Superior temporal gyrus (tissue), 1 donor: ENCODE measurements around the gene TSPAN18.

ENCODE experiments used
- DNase-seq: peaks from one replicate; pipeline ENCODE4 v3.0.0-alpha.2; 2016; ENCODE audit errors: extremely low spot score

TSPAN18 gene

DNA sequence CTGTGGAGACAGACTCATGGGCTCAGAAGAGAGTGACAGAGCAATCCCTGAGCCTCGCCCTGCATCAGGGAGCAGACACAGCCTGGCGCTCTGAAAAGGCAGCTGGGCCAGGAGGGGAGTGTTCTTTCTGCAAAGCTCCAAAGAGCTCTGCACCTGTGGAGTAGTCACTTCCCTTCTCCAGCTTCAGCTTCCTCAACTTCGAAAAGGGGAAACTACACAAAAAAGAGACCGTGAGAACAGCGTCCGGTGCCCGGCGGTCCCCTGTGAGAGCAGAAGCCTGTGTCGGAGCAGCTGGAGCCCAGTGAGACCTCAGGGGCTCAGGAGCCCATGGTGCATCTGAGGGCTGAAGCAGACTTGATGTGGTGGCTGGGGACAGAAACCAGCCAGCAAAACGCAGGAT is 188.9 kb downstream of the TSPAN18 start:
- no peak for DNase-seq

DNA sequence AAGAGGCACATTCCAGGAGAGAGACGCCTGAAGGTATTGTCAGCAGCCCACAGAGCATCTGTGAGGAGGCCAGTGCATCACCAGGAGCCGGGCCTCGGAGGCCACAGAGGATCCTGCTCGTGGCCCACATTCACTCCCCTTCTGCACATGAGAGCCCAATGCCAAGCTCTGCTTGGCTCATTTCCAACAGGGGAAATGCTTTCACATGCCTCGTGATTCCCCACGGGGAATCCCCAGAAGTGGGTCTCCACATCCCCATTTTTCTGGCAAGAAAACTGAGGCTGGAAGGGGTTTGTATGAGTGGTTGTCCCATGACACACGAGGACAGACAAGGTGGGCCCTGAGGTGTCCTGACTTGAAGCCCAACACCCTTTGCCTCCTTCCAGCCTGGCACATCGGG is 189.6 kb downstream of the TSPAN18 start:
- DNase-seq: no peak

DNA sequence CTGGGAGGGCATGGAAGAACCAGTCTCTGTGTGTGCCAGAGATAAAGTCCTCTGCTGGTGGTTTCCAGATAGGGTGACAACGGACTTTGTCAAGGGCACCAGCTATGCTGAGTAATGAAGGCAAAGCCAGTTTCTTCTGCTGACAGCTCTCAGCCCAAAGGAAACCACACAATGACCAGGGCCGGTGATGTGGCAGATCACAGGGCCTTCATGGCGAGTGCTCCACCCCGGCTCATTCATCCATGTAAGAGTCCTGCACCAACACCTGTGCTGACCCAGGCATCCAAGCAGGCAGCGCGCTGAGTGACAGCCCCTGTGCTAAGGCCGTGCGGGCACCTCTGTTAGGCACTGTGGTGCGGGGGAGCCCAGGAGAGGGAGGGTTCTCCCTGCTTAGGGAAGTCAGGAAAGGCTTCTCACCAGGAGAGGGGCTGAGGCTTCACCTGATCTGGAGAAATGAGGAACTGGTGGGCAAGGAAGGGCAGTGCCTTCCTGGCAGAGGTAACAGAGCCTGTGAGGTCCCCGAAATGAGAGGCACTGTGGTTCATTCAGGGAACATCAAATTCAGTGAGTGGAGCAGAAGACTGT is 190.1 kb downstream of the TSPAN18 start:
- DNase-seq: no peak

DNA sequence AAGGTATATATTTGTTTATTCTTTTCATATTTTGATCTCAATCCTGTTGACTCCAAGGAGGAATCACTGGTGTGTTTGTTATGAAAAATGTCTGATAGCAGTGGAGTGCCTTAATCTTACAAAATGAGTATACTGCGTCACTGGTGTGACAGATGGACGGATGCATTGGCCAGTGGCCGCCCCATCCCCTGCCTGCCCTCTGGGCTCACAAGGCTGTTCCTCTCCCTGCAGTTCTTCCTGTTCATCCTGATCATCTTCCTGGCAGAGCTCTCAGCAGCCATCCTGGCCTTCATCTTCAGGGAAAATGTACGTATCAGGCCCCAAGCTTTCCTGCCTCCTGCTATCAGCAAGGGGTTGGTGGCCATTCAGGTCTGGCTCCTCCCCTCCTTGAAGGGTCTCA is 191.0 kb downstream of the TSPAN18 start:
- DNase-seq: no peak

DNA sequence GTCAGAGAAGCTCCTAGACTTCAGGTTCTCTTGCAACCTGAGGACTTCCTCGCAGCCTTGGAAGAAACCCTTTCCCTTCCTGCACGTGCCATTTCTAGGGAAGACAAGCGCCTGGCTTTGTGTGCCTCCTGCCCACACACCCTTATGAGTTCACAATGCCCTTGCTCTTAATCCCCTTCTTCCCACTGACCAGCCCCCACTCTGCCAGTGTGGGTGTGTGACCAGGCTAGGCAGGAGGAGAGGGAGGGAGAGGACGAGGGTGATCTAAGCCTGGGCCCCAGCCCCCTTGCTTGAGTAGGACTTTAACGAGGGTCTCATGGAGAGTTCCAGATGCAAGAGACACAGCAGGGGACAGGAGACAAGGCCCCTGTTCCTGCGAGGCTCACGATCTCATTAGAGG is 193.7 kb downstream of the TSPAN18 start:
- no peak for DNase-seq

DNA sequence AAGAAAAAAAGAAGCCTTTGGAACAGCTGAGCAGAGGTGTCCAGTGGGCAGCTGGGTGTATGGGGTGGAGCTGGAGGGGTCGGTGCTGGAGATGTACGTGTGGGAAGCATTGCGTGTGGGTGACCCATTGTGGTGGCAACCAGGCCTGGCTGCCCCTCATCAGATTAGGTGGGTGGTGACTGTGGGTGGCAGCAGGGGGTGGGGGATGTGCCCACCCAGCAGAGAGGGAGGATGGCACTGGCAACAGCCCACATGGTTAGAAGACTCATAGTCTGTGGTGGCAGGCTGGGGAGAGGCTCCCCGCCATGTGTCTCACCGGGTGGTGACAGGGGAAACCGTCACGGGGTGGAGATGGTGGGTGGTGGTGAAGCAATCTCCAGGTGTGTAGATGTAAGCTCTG is 196.4 kb downstream of the TSPAN18 start:
- DNase-seq: no peak

DNA sequence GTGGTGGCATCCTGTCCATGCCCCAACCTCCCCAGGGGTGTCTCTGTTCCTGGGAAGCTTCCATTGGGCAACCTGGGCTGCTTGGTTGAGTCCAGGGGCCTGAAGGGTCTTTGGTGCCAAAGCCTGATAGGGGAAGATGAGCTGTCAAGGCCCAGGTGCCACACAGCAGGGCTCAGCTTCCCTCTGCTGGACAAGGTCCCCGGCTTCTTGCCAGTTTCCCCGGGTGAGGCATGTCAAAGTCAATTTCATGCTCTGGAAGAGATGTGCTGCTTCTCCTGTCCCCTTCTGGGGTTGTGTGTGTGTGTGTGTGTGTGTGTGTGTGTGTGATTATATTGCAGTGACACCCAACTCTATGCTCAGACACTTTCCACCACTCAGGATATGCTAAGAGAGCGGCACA is 197.0 kb downstream of the TSPAN18 start:
- DNase-seq: no peak

DNA sequence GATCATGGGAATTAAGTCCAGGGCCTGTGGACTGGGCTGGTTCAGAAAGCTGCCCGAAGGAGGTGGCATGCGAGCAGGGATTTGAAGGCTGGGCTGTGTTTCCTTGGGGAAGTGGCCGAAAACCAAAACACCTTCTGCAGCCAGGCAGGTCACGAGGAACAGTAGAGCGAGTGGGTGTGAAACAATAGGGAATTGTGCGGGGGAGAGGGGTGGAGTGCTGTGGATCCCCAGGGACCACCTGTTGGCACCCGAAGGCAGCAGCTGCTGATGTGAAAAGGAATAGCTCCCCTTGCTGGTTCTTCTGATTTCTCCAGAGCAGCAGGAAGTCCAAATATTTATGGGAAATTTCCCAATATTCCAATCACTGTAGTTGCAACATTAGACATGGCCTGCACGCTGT is 199.3 kb downstream of the TSPAN18 start:
- no peak for DNase-seq

DNA sequence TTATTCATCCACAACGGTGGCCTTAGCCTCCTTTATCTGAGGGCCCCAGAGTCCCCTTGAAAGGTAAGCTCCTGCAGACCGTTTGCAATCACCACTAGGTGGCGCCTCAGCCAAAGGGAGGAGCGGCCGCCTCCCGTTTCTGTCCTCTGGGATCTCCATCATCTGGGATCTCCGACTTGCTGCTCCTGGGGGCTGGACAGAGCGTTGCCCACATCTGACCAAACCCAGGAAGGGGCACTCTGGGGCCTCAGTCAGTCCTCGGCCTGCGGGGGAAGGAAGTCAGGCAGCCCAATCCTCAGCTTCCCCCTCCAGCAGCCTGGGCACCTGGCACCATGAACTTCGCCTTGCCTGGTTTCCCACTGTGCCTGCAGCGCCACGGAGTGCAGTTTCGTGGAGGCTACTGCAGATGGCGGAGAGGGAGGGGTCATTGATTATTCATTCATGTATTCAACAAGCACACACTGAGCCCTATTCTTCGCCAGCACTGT is 200.5 kb downstream of the TSPAN18 start:
- DNase-seq: peak; percentile 96

DNA sequence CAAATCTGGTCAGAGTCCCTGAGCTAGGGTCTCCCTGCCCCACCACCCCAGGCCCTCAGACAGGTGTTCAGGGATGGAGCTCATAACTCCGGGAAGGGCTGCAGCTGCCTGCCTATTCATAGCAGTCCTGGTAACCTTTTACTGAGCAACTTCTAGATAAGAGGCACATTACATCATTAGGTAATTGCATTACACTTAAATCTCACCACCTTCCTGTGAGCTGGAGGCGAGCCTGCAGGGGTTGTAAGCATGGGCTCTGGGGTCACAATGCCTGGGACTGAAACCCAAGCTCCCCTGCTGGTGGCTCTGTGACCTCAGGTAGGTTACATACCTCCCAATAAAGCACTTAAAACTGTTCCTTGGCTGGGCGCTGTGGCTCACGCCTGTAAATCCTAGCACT is 201.4 kb downstream of the TSPAN18 start:
- DNase-seq: no peak

DNA sequence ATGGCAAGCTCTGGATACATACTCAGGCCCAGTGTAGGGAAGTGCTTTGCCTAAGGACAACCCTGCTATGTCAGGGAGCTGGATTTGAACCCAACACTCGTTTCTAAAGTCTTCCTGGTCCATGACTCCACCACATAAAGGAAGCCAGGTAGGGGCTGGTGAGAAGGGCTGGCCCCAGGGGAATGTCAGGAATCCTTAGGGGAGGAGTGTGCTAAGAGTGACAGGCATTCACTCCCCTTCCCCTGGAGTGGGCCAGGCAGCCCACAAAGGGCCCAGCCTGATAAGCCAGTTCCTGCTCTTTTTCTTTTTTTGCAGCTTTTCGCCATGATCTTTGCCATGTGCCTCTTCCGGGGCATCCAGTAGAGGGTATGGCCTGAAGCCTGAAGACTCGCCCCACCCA is 202.1 kb downstream of the TSPAN18 start:
- no peak for DNase-seq

DNA sequence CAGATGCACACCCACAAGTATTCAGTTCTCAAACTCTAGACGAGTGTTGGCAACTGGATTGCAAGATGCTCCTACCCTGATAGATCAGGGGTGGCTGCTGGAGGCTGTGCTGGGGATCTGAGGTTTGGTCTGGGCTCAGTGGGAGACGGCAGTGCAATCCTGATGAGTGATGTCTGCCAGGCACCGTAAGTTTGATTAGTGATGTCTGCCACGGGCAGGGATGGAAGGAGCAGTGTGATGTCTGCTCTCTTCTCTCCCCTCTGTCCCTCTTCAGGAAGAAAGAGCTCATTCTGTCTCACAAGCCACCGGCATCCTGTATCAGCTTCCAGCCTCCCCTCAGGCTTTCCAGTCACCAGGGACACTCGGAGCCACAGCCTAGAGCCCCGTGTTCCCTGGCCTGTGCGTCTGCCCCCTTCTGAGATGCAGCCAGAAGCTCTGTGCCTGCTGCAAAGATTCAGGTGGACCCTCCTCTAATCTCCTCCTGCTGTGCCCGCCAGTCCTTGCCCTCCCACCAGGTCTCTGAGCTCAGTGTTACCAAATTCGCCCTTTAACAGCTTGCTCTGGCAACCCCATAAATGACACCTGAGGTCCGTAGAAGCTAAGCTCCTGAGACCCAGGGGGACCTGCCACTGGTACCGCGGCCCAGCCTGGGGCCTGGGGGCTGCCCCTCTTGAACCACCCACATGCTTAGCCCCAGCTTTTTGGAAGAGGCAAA is 204.0 kb downstream of the TSPAN18 start:
- no peak for DNase-seq

DNA sequence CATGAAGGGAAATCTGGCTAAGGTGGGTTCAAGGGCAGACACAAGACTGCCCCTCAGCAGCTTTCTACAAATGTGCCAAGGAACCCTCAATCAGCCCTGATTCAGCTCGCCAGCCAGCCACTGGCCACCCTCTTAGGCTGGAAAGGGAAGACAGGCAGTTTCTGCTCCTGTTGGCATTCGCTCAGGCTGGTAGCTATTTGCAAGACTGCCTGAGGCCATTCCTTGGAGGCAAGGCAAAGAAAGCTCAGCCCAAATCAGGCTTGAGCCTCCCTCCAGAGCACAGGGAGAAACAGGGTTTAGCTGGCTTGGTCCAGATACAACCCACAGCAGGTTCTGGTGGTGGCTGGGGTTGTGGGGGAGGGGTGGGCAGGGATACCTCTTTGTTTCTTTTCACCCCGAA is 204.7 kb downstream of the TSPAN18 start:
- no peak for DNase-seq

DNA sequence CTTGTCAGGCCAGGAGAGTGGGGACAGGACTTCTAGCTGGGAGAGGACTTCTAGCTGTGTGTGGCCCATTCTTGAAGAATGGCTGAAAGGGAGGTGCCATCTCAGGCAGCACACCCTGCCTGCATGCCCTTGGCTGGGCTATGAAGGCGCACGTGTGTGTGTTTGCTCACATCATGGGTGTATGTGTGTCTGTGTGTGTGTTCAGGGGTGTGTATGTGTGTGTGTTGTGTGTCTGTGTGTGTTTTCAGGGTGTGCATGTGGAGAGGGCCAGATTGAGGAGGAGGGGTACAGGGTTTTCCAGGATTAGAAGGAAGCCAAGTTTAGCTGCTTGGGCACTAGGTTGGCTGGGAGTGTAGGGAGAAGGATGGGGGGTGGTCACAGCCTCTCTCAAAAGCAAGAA is 207.3 kb downstream of the TSPAN18 start:
- no peak for DNase-seq

DNA sequence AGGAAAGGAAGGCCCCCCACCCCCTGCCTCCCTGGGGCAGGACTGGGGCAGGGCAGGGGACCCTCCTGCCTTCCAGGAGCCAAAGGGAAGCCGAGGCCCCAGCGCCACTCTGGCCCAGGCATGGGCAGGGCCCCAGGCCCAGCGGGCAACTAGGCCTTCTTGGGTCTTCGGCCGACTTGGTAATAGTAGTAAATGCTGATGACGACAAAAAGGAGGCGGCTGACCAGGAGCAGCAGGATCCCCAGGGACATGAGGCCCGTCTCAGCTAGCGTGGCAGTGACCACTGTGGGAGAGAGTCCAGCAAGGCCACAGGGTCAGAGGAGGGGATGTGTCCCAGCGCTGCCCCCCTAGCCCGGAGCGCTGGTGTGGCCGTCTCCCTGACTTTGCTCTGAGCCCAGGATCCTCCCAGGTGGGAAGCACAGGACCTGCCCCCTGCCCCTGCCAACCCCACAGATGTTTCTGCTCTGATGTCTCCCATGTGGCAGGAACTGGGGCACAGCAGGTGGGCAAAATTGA is 208.0 kb downstream of the TSPAN18 start:
- DNase-seq: no peak

DNA sequence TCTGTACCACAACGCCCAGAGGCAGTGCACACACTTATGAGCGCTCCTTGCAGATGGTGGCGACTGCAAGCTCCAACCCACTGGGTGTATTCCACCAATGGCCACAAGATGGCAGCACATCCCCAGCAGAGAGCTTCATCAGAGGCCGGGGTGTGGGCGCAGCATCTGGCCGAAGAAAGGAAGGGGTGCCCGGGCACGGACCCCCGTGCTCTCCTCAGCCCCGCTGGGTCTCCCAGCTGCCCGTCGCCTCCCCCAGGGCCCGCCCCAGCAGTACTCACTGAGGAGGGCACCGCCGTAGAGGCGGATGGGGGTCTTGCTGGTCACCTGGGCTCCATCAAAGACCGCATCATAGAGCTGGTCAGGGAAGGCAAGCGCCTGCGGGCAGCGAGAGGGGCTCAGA is 209.8 kb downstream of the TSPAN18 start:
- DNase-seq: peak; percentile 86

DNA sequence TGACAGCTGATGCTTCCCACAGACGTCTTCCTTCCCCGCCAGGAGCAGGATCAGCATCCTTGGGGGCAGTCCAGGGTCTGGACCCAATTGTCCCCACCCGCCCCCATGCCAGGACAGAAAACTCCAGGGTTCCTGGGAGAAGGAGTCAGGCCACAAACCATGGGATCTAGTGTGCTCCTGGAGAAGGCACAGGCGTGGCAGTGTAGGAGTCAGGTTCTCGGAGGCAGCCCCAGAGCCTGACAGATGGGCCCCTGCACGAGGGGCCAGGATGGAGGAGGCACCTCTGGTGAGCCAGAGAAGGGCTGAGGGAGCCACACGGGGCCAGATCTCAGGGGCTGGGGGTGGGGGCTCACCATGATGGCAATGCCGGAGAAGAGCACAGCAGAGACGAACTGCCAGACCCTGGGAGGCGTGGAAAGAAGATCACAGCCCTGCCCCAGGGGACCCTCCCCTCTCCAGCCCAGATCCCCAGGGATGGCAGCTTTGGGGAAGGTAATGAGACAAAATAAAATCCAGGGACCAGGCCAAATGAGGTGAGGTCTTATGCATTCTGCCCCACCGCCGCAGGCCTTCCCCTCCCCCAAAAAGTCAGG is 210.3 kb downstream of the TSPAN18 start:
- no peak for DNase-seq

DNA sequence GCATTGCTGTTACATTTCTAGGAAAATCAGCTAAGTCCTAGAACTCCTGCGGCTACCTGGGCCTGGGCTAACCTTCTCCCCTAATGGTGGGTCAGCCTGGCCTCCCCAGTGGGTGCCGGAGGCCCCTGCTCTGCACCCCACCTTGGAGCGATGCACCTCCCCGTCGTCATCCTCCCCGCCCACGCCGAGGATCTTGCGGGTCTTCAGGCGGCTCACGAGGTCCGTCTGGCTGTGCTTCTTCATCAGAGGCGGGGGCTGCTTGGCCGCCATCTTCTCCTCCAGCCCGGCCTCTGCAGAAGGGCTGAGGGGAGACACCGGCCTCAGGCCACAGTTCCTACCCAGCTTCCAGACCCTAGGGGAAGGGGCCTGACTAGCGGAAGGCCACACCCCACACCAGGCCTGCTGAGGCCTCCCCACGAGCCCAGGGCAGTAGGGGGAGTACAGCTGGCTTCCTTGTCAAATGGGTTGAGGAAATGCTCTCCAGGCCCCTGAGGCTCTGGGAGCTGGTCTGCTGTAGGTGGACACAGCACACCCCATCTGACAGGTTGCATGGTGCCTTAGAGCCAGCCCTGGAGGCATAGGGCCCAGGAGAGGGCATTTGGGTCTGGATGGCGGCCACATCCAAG is 211.4 kb downstream of the TSPAN18 start:
- DNase-seq: no peak

DNA sequence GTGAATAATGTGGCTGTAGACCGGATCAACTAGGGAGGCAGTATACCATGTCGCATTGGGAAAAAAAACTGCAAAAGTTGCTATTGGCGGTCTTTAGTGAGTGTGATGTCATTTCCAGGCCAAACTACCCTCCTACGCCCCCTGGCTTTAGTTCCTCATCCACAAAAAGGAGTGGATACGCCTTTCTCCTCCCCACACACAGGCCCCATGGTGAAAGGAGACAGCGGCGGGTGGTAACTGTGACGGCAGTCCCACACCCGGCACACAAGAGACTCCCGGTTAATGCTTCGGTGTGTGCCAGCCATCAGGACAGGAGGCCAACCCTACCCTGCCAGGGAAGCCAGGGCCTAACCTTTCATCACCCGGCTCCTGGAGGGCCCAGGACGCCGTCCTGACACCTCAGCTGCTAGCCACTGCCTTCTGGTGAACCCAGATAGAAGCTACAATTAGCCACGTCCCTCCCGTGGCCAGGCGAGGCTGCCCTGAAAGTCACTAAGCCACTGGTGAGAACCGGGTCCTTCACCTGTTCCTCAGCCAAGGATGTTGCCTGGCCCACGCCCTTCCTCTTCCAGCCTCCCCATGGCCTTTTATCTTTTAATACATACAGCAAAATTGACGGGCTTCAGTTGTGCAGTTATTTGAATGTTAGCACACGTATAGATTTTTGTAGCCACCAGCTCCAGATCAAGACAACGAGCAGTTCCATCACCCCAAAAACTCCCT is 213.1 kb downstream of the TSPAN18 start:
- no peak for DNase-seq

DNA sequence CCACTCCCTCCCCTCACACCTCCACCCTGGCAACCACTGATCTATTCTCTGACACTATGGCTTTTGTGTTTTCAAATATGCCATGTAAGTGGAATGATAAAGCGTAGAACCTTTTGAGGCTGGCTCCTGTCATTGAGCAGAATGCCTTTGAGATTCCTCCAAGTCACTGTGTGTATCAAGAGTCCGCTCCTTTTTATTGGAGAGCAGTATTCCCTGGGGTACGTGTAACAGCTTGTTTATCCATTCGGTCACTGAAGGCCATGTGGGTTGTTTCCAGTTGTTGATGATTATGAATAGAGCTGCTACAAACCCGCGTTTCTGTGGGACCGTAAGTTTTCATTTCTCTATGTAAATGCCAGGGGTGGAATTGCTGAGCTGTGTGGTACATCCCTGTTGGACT is 213.6 kb downstream of the TSPAN18 start:
- no peak for DNase-seq

DNA sequence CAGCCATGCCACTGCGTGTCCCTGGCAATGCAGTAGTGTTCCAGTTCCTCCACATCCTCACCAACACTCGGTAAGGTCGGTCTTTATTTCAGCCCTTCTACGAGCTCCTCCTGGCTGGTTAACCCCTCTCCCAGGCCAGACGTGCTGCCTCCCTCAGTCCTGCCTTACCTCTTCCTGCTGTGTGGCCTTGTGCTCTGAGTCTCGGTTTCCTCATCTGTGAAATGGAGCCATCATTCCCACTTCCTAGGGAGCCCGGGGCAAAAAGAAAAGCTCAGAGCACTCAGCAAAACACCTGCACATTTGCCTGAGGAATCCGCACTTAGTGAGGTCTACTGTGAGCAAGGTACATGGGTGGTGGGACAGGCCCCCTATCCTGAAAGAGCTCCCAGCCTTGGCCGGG is 214.1 kb downstream of the TSPAN18 start:
- no peak for DNase-seq
